Activated CD8-positive, alpha-beta memory T cell treated with anti-CD3 and anti-CD28 coated beads for 1 hour (primary cell): ENCODE results near the gene KRTAP22-1.

Source experiments
- DNase-seq, 2 donors: peaks; one replicate each; pipeline ENCODE4 v3.0.0-alpha.2; 2020; ENCODE audit warnings: low read depth in 1 of 2; ENCODE audit errors: extremely low read depth in 1 of 2

The KRTAP22-1 gene

GRCh38 chr21:30600787-30601186 lies at the start of gene KRTAP22-1:
Gene KRTAP22-1 (plus strand): TSS chr21:30601087.
- DNase-seq: no peak

GRCh38 chr21:30552782-30553181 lies 48.1 kb upstream of the KRTAP22-1 start:
- no peak for DNase-seq

- DNase-seq: no peak
Observed at GRCh38 chr21:30555095-30555494, 45.8 kb upstream of the KRTAP22-1 start.

GRCh38 chr21:30561264-30561895 lies 39.5 kb upstream of the KRTAP22-1 start, which contains the start of gene KRTAP19-7:
Gene KRTAP19-7 (minus strand): TSS chr21:30561314. CDS start chr21:30561289, 25 bp downstream.
- DNase-seq: no peak

GRCh38 chr21:30561957-30562356 lies 38.9 kb upstream of the KRTAP22-1 start:
- no peak for DNase-seq

GRCh38 chr21:30563072-30563471 lies 37.8 kb upstream of the KRTAP22-1 start:
- no peak for DNase-seq

- DNase-seq: no peak
Observed at GRCh38 chr21:30563630-30564029, 37.3 kb upstream of the KRTAP22-1 start.

- DNase-seq: no peak
Observed at GRCh38 chr21:30567617-30568016, 33.3 kb upstream of the KRTAP22-1 start.

GRCh38 chr21:30577766-30578165 lies 23.1 kb upstream of the KRTAP22-1 start:
- no peak for DNase-seq

- no peak for DNase-seq
Observed at GRCh38 chr21:30579346-30579745, 21.5 kb upstream of the KRTAP22-1 start.

- DNase-seq: no peak
Observed at GRCh38 chr21:30580132-30580531, 20.8 kb upstream of the KRTAP22-1 start.

GRCh38 chr21:30582870-30583269 lies 18.0 kb upstream of the KRTAP22-1 start:
- DNase-seq: no peak

GRCh38 chr21:30590297-30590696 lies 10.6 kb upstream of the KRTAP22-1 start, which contains the start of gene KRTAP22-2:
Gene KRTAP22-2 (minus strand): TSS chr21:30590397.
- no peak for DNase-seq

GRCh38 chr21:30592140-30592539 lies 8.7 kb upstream of the KRTAP22-1 start, which contains the start of gene KRTAP6-3:
Gene KRTAP6-3 (plus strand): TSS chr21:30592440. CDS start chr21:30592446, 6 bp downstream.
- DNase-seq: no peak

- DNase-seq: no peak
Observed at GRCh38 chr21:30598802-30599201, 2.1 kb upstream of the KRTAP22-1 start, which contains the start of gene KRTAP6-2. Gene KRTAP6-2 (minus strand): TSS chr21:30598902. CDS start chr21:30598874, 28 bp downstream.

- DNase-seq: no peak
Observed at GRCh38 chr21:30605968-30606367, 5.1 kb downstream of the KRTAP22-1 start.

GRCh38 chr21:30612132-30612531 lies 11.2 kb downstream of the KRTAP22-1 start:
- no peak for DNase-seq

- DNase-seq: no peak
Observed at GRCh38 chr21:30613836-30614235, 12.9 kb downstream of the KRTAP22-1 start, which contains the start of gene KRTAP6-1. Gene KRTAP6-1 (minus strand): TSS chr21:30613930. CDS start chr21:30613904, 26 bp downstream.

GRCh38 chr21:30615199-30615598 lies 14.3 kb downstream of the KRTAP22-1 start:
- no peak for DNase-seq

GRCh38 chr21:30616125-30616524 lies 15.2 kb downstream of the KRTAP22-1 start, which contains the start of gene KRTAP20-1:
Gene KRTAP20-1 (plus strand): TSS chr21:30616425. CDS start chr21:30616455, 30 bp downstream.
- DNase-seq: no peak

GRCh38 chr21:30620080-30620479 lies 19.2 kb downstream of the KRTAP22-1 start:
- DNase-seq: no peak

- no peak for DNase-seq
Observed at GRCh38 chr21:30620522-30620921, 19.6 kb downstream of the KRTAP22-1 start, which contains the start of gene KRTAP20-4. Gene KRTAP20-4 (plus strand): TSS chr21:30620627.
